Ovary (tissue), 9 donors: ENCODE data around the gene CALR. TPM values are rescaled to one million over a fixed set of nuclear protein-coding genes. Genes with fewer than 3 reads are reported as not detected.
"Not testable (repeated sequence)": the region's sequence is repeated elsewhere in the genome, so short reads cannot be mapped to it uniquely, and the experiment has no call there.

Experiments
- DNase-seq, 5 donors: peaks; one replicate each; pipeline ENCODE4 v3.0.0-alpha.2; 2019 to 2020
- H3K27ac ChIP-seq, 2 donors: fragments of 200-600 bp; one replicate each; pipeline versions ENCODE4 v1.5.1 to v1.8.0; 2019 to 2022
- H3K27me3 ChIP-seq: fragments of 200-600 bp; one replicate; pipeline ENCODE4 v1.8.0; 2022
- H3K36me3 ChIP-seq: fragments of 200-600 bp; sonication (generic); one replicate; pipeline ENCODE4 v1.5.1; 2019
- H3K4me1 ChIP-seq: one replicate; pipeline ENCODE4 v1.8.1; 2013; ENCODE audit warnings: mild to moderate bottlenecking, moderate library complexity; ENCODE audit not compliant: insufficient read depth
- H3K4me3 ChIP-seq: fragments of 200-600 bp; sonication (generic); one replicate; pipeline ENCODE4 v1.5.1; 2017
- H3K9me3 ChIP-seq, 2 donors: fragments of 200-600 bp in 1 of 2; sonication (generic) in 1 of 2; one replicate each; pipeline versions ENCODE4 v1.5.1 to v1.8.1; 2013 to 2019; ENCODE audit warnings: mild to moderate bottlenecking in 1 of 2, moderate library complexity in 1 of 2
- EP300 ChIP-seq: sonication (generic); formaldehyde crosslinking; IDR thresholded peaks from one replicate; pipeline ENCODE4 v1.6.1; 2017; ENCODE audit warnings: antibody characterized with exemption
- POLR2A ChIP-seq: fragments of 450-650 bp; IDR thresholded peaks from one replicate; pipeline ENCODE4 v1.6.1; 2017; ENCODE audit warnings: antibody characterized with exemption, mild to moderate bottlenecking, moderate library complexity
- WGBS, 3 donors: extraction: QIAGEN DNeasy Blood & Tissue Kit in 1 of 3; methylation state at CpG; one replicate each; pipeline versions ENCODE4 v1.1.5 to v1.1.7; 2013 to 2017; 5-methylcytosine and 5-hydroxymethylcytosine counted together
- intact Hi-C, 4 donors: fragments of 100-400 bp; cut with DNase I; formaldehyde crosslinking; loops; one replicate each; pipeline versions ENCODE4 v1.11.0 to v1.15.1; 2022 to 2023
- polyA plus RNA-seq, 2 donors: library from polyadenylated mRNA; stranded (reverse); fragments of 200-250 nt in 1 of 2; fragments of 350-450 nt in 1 of 2; fragmentation: Illumina TruSeq in 1 of 2; extraction: RNeasy Lipid Tissue Mini Kit (QIAGEN cat#74804) in 1 of 2; gene quantifications; one replicate each; pipeline ENCODE4 v1.2.3, GENCODE V29; 2013 to 2014
- total RNA-seq, 7 donors: library from RNA; depleted of rRNA in 2 of 7; stranded (reverse); fragments of >200 nt in 2 of 7; fragmentation: NEBNext Ultra II Directional in 3 of 7; extraction: Animal tissue kit (Norgen Biotek cat#: 25700) in 3 of 7; gene quantifications; one replicate each; pipeline versions ENCODE4 v1.1.0 to v1.2.4, GENCODE V29; 2016 to 2023
- TF ChIP-seq, protein P1 (sequence below), 3 donors: fragments of 450-650 bp in 2 of 3; fragments of 200-600 bp in 1 of 3; IDR thresholded peaks; one replicate each; pipeline versions ENCODE4 v1.5.1 to v1.8.0; 2016 to 2022; ENCODE audit warnings: antibody characterized with exemption in 3 of 3, mild to moderate bottlenecking in 1 of 3
- donor health status: DM: no; HTN: no; CAD: no; lungs with moderate emphysema.
- donor health status: DM: no; HTN: no; CAD: no.
- donor health status: Bipolar disorder and iron deficiency.
- donor health status: DM: yes; HTN: yes; CAD: no.
- donor health status: DM: no; HTN: no; CAD: no.
- donor health status: DM: yes; HTN: yes; CAD: no.

Gene CALR
- total and polyA plus RNA-seq, 9 donors: 211 to 1,094 (median 450) TPM

DNA sequence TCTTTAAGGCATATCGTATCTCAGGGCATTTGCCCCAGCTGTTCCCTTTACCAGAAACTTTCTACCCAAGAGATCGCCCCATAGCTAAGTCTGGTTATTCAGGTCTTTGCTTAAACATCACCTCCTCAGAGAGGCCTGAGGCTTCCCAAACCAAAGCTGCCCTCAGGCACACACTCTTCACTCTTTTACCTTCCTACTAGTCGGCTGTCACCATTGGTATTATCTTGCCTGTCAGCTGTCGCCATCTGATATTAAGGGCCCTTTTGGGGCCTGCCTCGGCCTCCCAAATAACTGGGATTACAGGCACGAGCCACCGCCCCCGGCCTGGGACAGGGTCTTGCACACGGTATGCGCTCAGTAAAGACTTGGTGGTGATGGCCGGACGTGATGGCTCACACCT lies 17.6 kb downstream of the CALR start:
- H3K4me3 ChIP-seq: peak overlapping the region; percentile 76
- intact Hi-C loops: no loop called here
- TF ChIP-seq POLR2A: no peak
- TF ChIP-seq EP300: no peak
- TF ChIP-seq, protein P1, sequence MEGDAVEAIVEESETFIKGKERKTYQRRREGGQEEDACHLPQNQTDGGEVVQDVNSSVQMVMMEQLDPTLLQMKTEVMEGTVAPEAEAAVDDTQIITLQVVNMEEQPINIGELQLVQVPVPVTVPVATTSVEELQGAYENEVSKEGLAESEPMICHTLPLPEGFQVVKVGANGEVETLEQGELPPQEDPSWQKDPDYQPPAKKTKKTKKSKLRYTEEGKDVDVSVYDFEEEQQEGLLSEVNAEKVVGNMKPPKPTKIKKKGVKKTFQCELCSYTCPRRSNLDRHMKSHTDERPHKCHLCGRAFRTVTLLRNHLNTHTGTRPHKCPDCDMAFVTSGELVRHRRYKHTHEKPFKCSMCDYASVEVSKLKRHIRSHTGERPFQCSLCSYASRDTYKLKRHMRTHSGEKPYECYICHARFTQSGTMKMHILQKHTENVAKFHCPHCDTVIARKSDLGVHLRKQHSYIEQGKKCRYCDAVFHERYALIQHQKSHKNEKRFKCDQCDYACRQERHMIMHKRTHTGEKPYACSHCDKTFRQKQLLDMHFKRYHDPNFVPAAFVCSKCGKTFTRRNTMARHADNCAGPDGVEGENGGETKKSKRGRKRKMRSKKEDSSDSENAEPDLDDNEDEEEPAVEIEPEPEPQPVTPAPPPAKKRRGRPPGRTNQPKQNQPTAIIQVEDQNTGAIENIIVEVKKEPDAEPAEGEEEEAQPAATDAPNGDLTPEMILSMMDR (IDR thresholded peaks at IDR 0.05): no peak
- no peaks in the 10 kb centered on the region for H3K27me3 ChIP-seq
- peaks cover 5% of the 10 kb centered on the region for H3K4me1 ChIP-seq
- no peaks in the 10 kb centered on the region for H3K9me3 ChIP-seq
- no peak overlapping the region for H3K27ac ChIP-seq
- DNase-seq: no peak
- H3K36me3 ChIP-seq: no peaks in the 10 kb centered on the region
- WGBS, 3 donors: 50 to 58% (median 57%) methylated on average over 12 of the region's 12 CpGs

DNA sequence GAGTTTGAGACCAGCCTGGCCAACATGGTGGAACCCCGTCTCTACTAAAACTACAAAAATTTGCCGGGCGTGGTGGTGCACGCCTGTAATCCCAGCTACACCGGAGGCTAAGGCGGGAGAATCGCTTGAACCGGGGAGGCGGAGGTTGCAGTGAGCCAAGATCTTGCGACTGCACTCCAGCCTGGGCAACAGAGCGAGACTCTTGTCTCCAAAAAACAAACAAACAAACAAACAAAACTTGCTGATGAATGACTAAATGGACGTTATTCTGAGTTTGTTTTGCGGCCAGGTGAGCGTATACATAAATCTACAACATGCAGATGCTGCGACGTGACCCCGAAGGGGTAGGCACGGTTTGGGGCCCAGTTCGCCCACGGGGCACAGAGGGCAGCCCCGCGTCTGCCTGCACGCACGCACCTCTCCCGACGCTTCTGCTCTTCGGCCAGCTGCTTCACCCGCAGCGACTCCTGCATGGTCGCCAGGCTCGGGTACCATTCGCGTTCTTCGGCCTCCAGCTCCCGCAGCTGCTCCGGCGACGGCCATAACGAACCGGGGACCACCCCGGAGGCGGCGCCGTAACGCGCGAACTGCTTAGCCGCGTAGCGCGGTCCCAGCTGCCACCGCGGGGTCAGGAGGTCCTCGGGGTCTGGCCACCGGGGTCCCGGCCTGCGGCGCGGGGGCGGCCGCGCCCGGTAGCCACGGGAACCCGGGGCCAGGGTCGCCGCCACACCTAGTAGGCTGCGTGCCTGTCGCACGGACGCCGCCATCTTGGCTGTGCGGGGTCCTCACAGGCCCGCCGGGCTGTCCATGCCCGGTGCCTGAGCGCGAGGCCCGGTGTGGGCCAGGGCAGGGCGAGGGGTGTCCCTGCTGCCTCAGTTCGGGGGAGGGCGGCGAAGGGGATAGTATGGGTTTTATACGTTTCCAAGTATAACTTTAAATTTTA lies 18.3 kb downstream of the CALR start, which contains the start of gene GADD45GIP1:
TSS of gene GADD45GIP1 (minus strand) at position 778 of the 943 bp plus-strand sequence. CDS start at position 767, 11 bp downstream.
- peak within 1 kb of the TSS; percentile 43 to 78 for H3K27ac ChIP-seq
- no peaks in the 10 kb centered on the region for H3K9me3 ChIP-seq
- TF ChIP-seq POLR2A: peak; percentile 71
- TF ChIP-seq, protein P1 (IDR thresholded peaks at IDR 0.05): no peak
- H3K36me3 ChIP-seq: no peaks in the 10 kb centered on the region
- DNase-seq: peak; percentile 72 to 85 (median 80)
- intact Hi-C loops: no loop called here
- no peaks in the 10 kb centered on the region for H3K27me3 ChIP-seq
- 3 to 5% (median 5%) methylated on average over 73 to 84 of the region's 84 CpGs for WGBS, 3 donors
- peak within 1 kb of the TSS; percentile 76 for H3K4me3 ChIP-seq
- peaks cover 5% of the 10 kb centered on the region for H3K4me1 ChIP-seq

DNA sequence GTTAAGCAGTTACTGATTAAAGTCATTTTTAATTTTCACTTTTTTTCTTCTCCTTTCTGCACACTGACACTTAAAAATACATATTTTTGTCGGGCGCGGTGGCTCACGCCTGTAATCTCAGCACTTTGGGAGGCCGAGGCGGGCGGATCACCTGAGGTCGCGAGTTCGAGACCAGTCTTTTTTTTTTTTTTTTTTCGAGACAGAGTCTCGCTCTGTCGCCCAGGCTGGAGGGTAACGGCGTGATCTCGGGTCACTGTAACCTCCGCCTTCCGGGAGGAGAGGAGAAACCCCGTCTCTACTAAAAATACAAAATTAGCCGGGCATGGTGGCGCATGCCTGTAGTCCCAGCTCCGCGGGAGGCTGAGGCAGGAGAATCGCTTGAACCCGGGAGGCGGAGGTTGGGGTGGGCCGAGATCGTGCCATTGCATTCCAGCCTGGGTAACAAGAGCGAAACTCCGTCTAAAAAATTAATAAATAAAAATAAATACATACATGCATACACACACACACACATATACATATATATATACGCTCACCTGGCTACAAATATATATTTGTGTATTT lies 19.1 kb downstream of the CALR start:
- intact Hi-C loops, H3K9me3 ChIP-seq, H3K4me1 ChIP-seq, DNase-seq, H3K27me3 ChIP-seq, H3K36me3 ChIP-seq: not testable (repeated sequence)
- 24 to 31% (median 30%) methylated on average over 31 of the region's 31 CpGs for WGBS, 3 donors
- peak overlapping the region; percentile 76 for H3K4me3 ChIP-seq
- peak overlapping the region; percentile 43 to 78 for H3K27ac ChIP-seq

DNA sequence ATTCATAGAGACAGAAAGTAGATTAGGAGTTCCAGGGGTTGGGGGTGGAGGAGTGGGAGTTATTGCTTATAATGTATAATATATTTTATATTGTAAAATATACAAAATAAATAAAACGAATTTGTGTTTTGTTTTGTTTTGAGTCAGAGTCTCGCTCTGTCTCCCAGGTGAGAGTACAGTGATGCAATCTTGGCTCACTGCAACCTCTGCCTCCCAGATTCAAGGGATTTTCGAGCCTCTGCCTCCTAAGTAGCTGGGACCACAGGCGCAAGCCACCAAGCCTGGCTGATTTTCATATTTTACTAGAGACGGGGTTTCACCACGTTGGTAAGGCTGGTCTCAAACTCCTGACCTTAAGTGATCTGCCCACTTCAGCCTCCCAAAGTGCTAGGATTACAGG lies 21.1 kb downstream of the CALR start:
- peaks cover 1% of the 10 kb centered on the region for H3K4me1 ChIP-seq
- H3K9me3 ChIP-seq: no peaks in the 10 kb centered on the region
- intact Hi-C loops: no loop called here
- H3K27me3 ChIP-seq: no peaks in the 10 kb centered on the region
- TF ChIP-seq POLR2A: no peak
- TF ChIP-seq, protein P1 (IDR thresholded peaks at IDR 0.05): no peak
- H3K36me3 ChIP-seq: no peaks in the 10 kb centered on the region
- no peak overlapping the region for H3K4me3 ChIP-seq
- no peak for DNase-seq
- 56 to 62% (median 60%) methylated on average over 6 of the region's 6 CpGs for WGBS, 3 donors
- no peak overlapping the region for H3K27ac ChIP-seq
